IMR-90 (cell line): ENCODE measurements around the gene RETREG1. TPM values are rescaled to one million over a fixed set of nuclear protein-coding genes. Genes with fewer than 3 reads are reported as not detected.

Experiments used
- ATAC-seq: fragments of 200-7000 bp; cut with Tn5 transposase; 2 replicates; pipeline ENCODE4 v1.9.1; 2020; ENCODE audit warnings: low read depth, mild to moderate bottlenecking, moderate library complexity
- BruUV-seq: library from RNA; stranded (reverse); fragments of 400-500 nt; replicated peaks from 2 replicates; lab custom pipeline; 2021; lab: Mats Ljungman, UMichigan
- CTCF ChIA-PET: fragments of 300-600 bp; formaldehyde crosslinking; extraction: SDS; loops from one replicate; lab custom pipeline; 2021; ENCODE audit warnings: antibody characterized with exemption; lab: Yijun Ruan, JAX
- POLR2A ChIA-PET: fragments of 300-600 bp; sonication (Branson Sonifier 250); formaldehyde crosslinking; loops from one replicate; lab custom pipeline; 2022; ENCODE audit warnings: antibody characterized with exemption; ENCODE audit not compliant: unreplicated experiment; lab: Charles Lee
- DNase-seq: peaks from one replicate; pipeline ENCODE4 v3.0.0; 2013
- H2AFZ ChIP-seq: replicated peaks from 2 replicates; pipeline ENCODE3; 2013; ENCODE audit warnings: low read length, mild to moderate bottlenecking; ENCODE audit not compliant: poor library complexity
- H2AK5ac ChIP-seq: 2 replicates; pipeline ENCODE4 v1.6.1; 2013; ENCODE audit warnings: low read depth, low read length, inconsistent platforms
- H2AK9ac ChIP-seq: replicated peaks from 2 replicates; pipeline ENCODE3; 2013; ENCODE audit warnings: mild to moderate bottlenecking, low read depth, low read length, moderate library complexity; ENCODE audit not compliant: poor library complexity
- H2BK120ac ChIP-seq: 2 replicates; pipeline ENCODE4 v1.6.1; 2013; ENCODE audit warnings: low read depth, low read length, inconsistent platforms
- H2BK15ac ChIP-seq: 3 replicates; pipeline ENCODE4 v1.6.1; 2013; ENCODE audit warnings: low read depth, low read length, inconsistent platforms
- H2BK20ac ChIP-seq: 2 replicates; pipeline ENCODE4 v1.6.1; 2013; ENCODE audit warnings: low read depth, mild to moderate bottlenecking, inconsistent platforms, low read length, moderate library complexity
- H2BK5ac ChIP-seq: 2 replicates; pipeline ENCODE4 v1.6.1; 2013; ENCODE audit warnings: mild to moderate bottlenecking, low read depth, low read length, inconsistent platforms; ENCODE audit not compliant: poor library complexity, severe bottlenecking
- H3K14ac ChIP-seq: replicated peaks from 2 replicates; pipeline ENCODE4 v1.6.1; 2013; ENCODE audit warnings: low read depth, low read length, inconsistent platforms
- H3K18ac ChIP-seq: 2 replicates; pipeline ENCODE4 v1.6.1; 2013; ENCODE audit warnings: low read depth, low read length, control low read depth
- H3K23ac ChIP-seq: 2 replicates; pipeline ENCODE4 v1.6.1; 2013; ENCODE audit warnings: low read depth, low read length, inconsistent platforms
- H3K27ac ChIP-seq: 2 replicates; pipeline ENCODE4 v1.5.1; 2013; ENCODE audit warnings: mild to moderate bottlenecking, control low read depth, low read length; ENCODE audit not compliant: insufficient read depth
- H3K27me3 ChIP-seq: 2 replicates; pipeline ENCODE4 v1.6.1; 2013; ENCODE audit warnings: low read length; ENCODE audit not compliant: control insufficient read depth, insufficient read depth
- H3K36me3 ChIP-seq: 2 replicates; pipeline ENCODE4 v1.6.1; 2013; ENCODE audit warnings: low read length, mixed read lengths; ENCODE audit not compliant: control insufficient read depth, insufficient read depth
- H3K4ac ChIP-seq: 2 replicates; pipeline ENCODE4 v1.6.1; 2013; ENCODE audit warnings: low read depth, low read length, inconsistent platforms
- H3K4me1 ChIP-seq: 2 replicates; pipeline ENCODE4 v1.6.1; 2013; ENCODE audit warnings: low read length, mixed read lengths; ENCODE audit not compliant: control insufficient read depth, insufficient read depth
- H3K4me2 ChIP-seq: 2 replicates; pipeline ENCODE4 v1.6.1; 2013; ENCODE audit warnings: low read depth, mild to moderate bottlenecking, control low read depth, low read length, moderate library complexity
- H3K4me3 ChIP-seq: 2 replicates; pipeline ENCODE4 v1.5.1; 2013; ENCODE audit warnings: low read depth, mild to moderate bottlenecking, control low read depth, low read length, moderate library complexity; ENCODE audit not compliant: insufficient read depth
- H3K56ac ChIP-seq: 2 replicates; pipeline ENCODE4 v1.6.1; 2013; ENCODE audit warnings: low read length, inconsistent platforms; ENCODE audit not compliant: insufficient read depth; ENCODE audit errors: extremely low read depth
- H3K79me1 ChIP-seq, 2 experiments: 2 replicates each; pipeline ENCODE4 v1.6.1; 2013; ENCODE audit warnings: low read length in 2 of 2, inconsistent platforms in 1 of 2, low read depth in 1 of 2
- H3K9ac ChIP-seq: 2 replicates; pipeline ENCODE4 v1.6.1; 2013; ENCODE audit warnings: low read depth, low read length, control low read depth
- H3K9me1 ChIP-seq: 2 replicates; pipeline ENCODE4 v1.6.1; 2013; ENCODE audit warnings: low read length, inconsistent platforms; ENCODE audit not compliant: insufficient read depth
- H3K9me3 ChIP-seq: 2 replicates; pipeline ENCODE4 v1.6.1; 2013; ENCODE audit warnings: low read length; ENCODE audit not compliant: control insufficient read depth, insufficient read depth
- H4K20me1 ChIP-seq: 2 replicates; pipeline ENCODE4 v1.6.1; 2013; ENCODE audit warnings: low read length, inconsistent platforms; ENCODE audit not compliant: insufficient read depth
- H4K5ac ChIP-seq: 2 replicates; pipeline ENCODE4 v1.6.1; 2013; ENCODE audit warnings: mild to moderate bottlenecking, low read depth, low read length, control low read depth
- H4K8ac ChIP-seq, 2 experiments: 2 replicates each; pipeline ENCODE4 v1.6.1; 2013; ENCODE audit warnings: low read depth in 2 of 2, low read length in 2 of 2, control low read depth in 1 of 2, inconsistent platforms in 1 of 2
- H4K91ac ChIP-seq: 2 replicates; pipeline ENCODE4 v1.6.1; 2013; ENCODE audit warnings: low read depth, low read length, inconsistent platforms; ENCODE audit not compliant: insufficient read depth
- BHLHE40 ChIP-seq: fragments of 150-350 bp; IDR thresholded peaks from 2 replicates; pipeline ENCODE4 v1.6.1; 2016; ENCODE audit warnings: mild to moderate bottlenecking, low read depth, low read length
- CEBPB ChIP-seq: IDR thresholded peaks from 2 replicates; pipeline ENCODE4 v1.6.1; 2012; ENCODE audit warnings: low read depth, low read length, improper control_type of control experiment
- MAZ ChIP-seq: IDR thresholded peaks from 2 replicates; pipeline ENCODE4 v1.6.1; 2012; ENCODE audit warnings: low read depth, mild to moderate bottlenecking, low read length, improper control_type of control experiment, moderate library complexity, borderline replicate concordance
- NFE2L2 ChIP-seq: fragments of 150-350 bp; IDR thresholded peaks from 2 replicates; pipeline ENCODE4 v1.6.1; 2016; ENCODE audit warnings: low read depth, mild to moderate bottlenecking, low read length
- RAD21 ChIP-seq: IDR thresholded peaks from 2 replicates; pipeline ENCODE4 v1.6.1; 2012; ENCODE audit warnings: low read length, improper control_type of control experiment
- WGBS, 2 experiments: methylation state at CpG; one replicate each; pipeline versions ENCODE4 v1.1.5 to v1.1.7; 2013; ENCODE audit warnings: missing lambda C conversion rate in 2 of 2; ENCODE audit not compliant: insufficient read length in 1 of 2; ENCODE audit errors: extremely low coverage in 2 of 2; 5-methylcytosine and 5-hydroxymethylcytosine counted together
- dilution Hi-C: fragments of 300-500 bp; cut with HindIII; formaldehyde crosslinking; loops from one replicate; pipeline ENCODE4 v1.14.3; 2018; ENCODE audit warnings: low sequenced_read_pairs; ENCODE audit not compliant: unreplicated experiment
- in situ Hi-C: fragments of 300-500 bp; cut with MboI; formaldehyde crosslinking; loops from 3 replicates; pipeline ENCODE4 v1.14.3; 2019; ENCODE audit warnings: low sequenced_read_pairs, inconsistent platforms, mixed read lengths
- intact Hi-C: fragments of 100-400 bp; cut with micrococcal nuclease; formaldehyde crosslinking; loops from 2 replicates; pipeline ENCODE4 v1.10.0; 2022
- polyA plus RNA-seq, 3 experiments: library from polyadenylated mRNA; depleted of rRNA; stranded (reverse); fragments of >200 nt; gene quantifications; 2 replicates each; pipeline ENCODE4 v1.2.3, GENCODE V29; 2012; ENCODE audit warnings: low replicate concordance in 1 of 3
- total RNA-seq: library from RNA; depleted of rRNA; stranded (reverse); fragments of >200 nt; gene quantifications from 2 replicates; pipeline ENCODE4 v1.2.3, GENCODE V29; 2012

RETREG1 gene
- total and polyA plus RNA-seq, 2 of the 4 experiments (the other 2 are of a cell fraction): not detected

DNA sequence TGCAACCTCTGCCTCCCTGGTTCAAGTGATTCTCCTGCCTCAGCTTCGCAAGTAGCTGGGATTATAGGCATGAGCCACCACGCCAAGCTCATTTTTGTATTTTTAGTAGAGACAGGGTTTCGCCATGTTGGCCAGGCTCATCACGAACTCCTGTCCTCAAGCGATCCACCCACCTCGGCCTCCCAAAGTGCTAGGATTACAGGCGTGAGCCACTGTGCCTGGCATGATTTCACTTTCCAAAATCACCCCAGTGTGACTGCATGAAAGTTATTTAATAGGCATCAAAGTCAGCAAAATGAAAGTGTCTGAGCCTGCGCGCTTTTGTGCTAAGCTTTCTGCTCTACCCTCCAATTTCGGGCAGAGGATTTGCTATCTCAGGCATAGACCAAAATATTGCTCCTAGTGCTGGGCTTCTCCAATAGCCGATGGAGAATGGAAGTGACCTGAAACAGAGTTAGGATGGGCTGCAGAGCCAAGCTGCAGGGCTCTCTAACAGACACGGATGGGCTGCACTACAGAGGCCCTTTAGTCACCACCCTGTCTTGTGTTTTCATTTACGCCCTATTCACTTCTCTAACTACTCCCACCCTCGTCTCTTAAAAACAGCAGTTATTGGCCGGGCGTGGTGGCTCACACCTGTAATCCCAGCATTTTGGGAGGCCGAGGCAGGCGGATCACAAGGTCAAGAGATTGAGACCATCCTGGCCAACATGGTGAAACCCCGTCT is 44.3 kb downstream of the RETREG1 start:
- Histone ChIP-seq H2AFZ (no peak overlapping the region), H3K9me3 (no peaks in the 10 kb centered on the region), H3K4me1 (peaks cover 5% of the 10 kb centered on the region; the same call in 1 of the 2 replicates), H3K9ac (no peak overlapping the region), H3K23ac (no peak overlapping the region), H2BK15ac (no peak overlapping the region), H2AK9ac (no peak overlapping the region), H3K4ac (no peak overlapping the region), H4K20me1 (no peaks in the 10 kb centered on the region), H3K18ac (no peak overlapping the region), H2BK120ac (no peak overlapping the region), H3K36me3 (no peaks in the 10 kb centered on the region), H4K8ac (no peak overlapping the region), H3K27me3 (no peaks in the 10 kb centered on the region; the same call in 1 of the 2 replicates), H3K56ac (no peak overlapping the region), H2AK5ac (no peak overlapping the region), H3K4me3 (no peak overlapping the region), H3K9me1 (no peaks in the 10 kb centered on the region), H3K79me1 (no peaks in the 10 kb centered on the region), H4K5ac (no peak overlapping the region), H3K14ac (no peak overlapping the region), H4K91ac (no peak overlapping the region), H2BK20ac (no peak overlapping the region), H3K27ac (no peak overlapping the region), H2BK5ac (no peak overlapping the region), H3K4me2 (no peak overlapping the region)
- intact Hi-C loops: no loop called here
- dilution Hi-C loops: no loop called here
- BruUV-seq: no TSS peak
- no peak for ATAC-seq
- TF ChIP-seq NFE2L2 (no peak), MAZ (no peak), BHLHE40 (no peak), RAD21 (no peak), CEBPB (no peak)
- 84% methylated on average over 10 of the region's 19 CpGs; no CpG with 5 or more reads in 1 of the 2 experiments for WGBS, 2 experiments
- ChIA-PET POLR2A (no interaction called here), CTCF (no interaction called here)
- in situ Hi-C loops: no loop called here
- DNase-seq: no peak
